HUES48 (cell line): ENCODE results near the gene TKTL1.

Experiments
- H3K27ac ChIP-seq: one replicate; pipeline ENCODE4 v1.7.0; 2013; ENCODE audit warnings: low read depth, low read length, inconsistent platforms
- H3K27me3 ChIP-seq: 2 replicates; pipeline ENCODE4 v1.6.1; 2013; ENCODE audit warnings: mild to moderate bottlenecking, low read length; ENCODE audit not compliant: control insufficient read depth, insufficient read depth
- H3K36me3 ChIP-seq: 2 replicates; pipeline ENCODE4 v1.6.1; 2013; ENCODE audit warnings: low read length; ENCODE audit not compliant: control insufficient read depth, insufficient read depth
- H3K4me1 ChIP-seq: 2 replicates; pipeline ENCODE4 v1.6.1; 2013; ENCODE audit warnings: mild to moderate bottlenecking, low read length; ENCODE audit not compliant: control insufficient read depth, insufficient read depth
- H3K4me3 ChIP-seq: 2 replicates; pipeline ENCODE4 v1.5.1; 2013; ENCODE audit warnings: mild to moderate bottlenecking, low read depth, low read length
- H3K9ac ChIP-seq: 2 replicates; pipeline ENCODE4 v1.6.1; 2013; ENCODE audit warnings: mild to moderate bottlenecking, low read depth, low read length, moderate library complexity
- H3K9me3 ChIP-seq: 2 replicates; pipeline ENCODE4 v1.6.1; 2013; ENCODE audit warnings: low read length; ENCODE audit not compliant: control insufficient read depth, insufficient read depth

TKTL1 gene

GRCh38 chrX:154310616-154311536 is 15.3 kb downstream of the TKTL1 start:
- Histone ChIP-seq H3K9me3 (peaks cover 62% of the 10 kb centered on the region; the same call in 1 of the 2 replicates), H3K27ac (no peak overlapping the region), H3K27me3 (no peaks in the 10 kb centered on the region)

GRCh38 chrX:154312116-154312515 is 16.5 kb downstream of the TKTL1 start:
- Histone ChIP-seq H3K4me3 (no peak overlapping the region), H3K36me3 (no peaks in the 10 kb centered on the region), H3K4me1 (no peaks in the 10 kb centered on the region), H3K9ac (no peak overlapping the region), H3K9me3 (peaks cover 53% of the 10 kb centered on the region; the same call in 1 of the 2 replicates), H3K27ac (no peak overlapping the region), H3K27me3 (no peaks in the 10 kb centered on the region)

More at GRCh38 chrX:154310616-154311536, 15.3 kb downstream of the TKTL1 start:
- H3K36me3 ChIP-seq, result no peaks in the 10 kb centered on the region
- no peak overlapping the region for H3K9ac ChIP-seq
- H3K4me3 ChIP-seq, result no peak overlapping the region
- no peaks in the 10 kb centered on the region for H3K4me1 ChIP-seq

GRCh38 chrX:154313147-154313546 is 17.6 kb downstream of the TKTL1 start:
- H3K27me3 ChIP-seq, result no peaks in the 10 kb centered on the region

GRCh38 chrX:154315416-154315815 is 19.8 kb downstream of the TKTL1 start:
- Histone ChIP-seq H3K27ac (no peak overlapping the region), H3K9ac (no peak overlapping the region), H3K4me1 (no peaks in the 10 kb centered on the region), H3K36me3 (no peaks in the 10 kb centered on the region), H3K9me3 (peaks cover 56% of the 10 kb centered on the region), H3K27me3 (no peaks in the 10 kb centered on the region), H3K4me3 (no peak overlapping the region)

More at GRCh38 chrX:154313147-154313546, 17.6 kb downstream of the TKTL1 start:
- Histone ChIP-seq H3K9me3 (peaks cover 53% of the 10 kb centered on the region), H3K27ac (no peak overlapping the region), H3K9ac (no peak overlapping the region), H3K4me3 (no peak overlapping the region), H3K36me3 (no peaks in the 10 kb centered on the region), H3K4me1 (no peaks in the 10 kb centered on the region)

GRCh38 chrX:154317391-154317995 is 21.9 kb downstream of the TKTL1 start:
- H3K27ac ChIP-seq, result no peak overlapping the region
- no peaks in the 10 kb centered on the region for H3K4me1 ChIP-seq
- no peak overlapping the region for H3K9ac ChIP-seq
- no peaks in the 10 kb centered on the region for H3K27me3 ChIP-seq
- no peak overlapping the region for H3K4me3 ChIP-seq
- H3K9me3 ChIP-seq, result peaks cover 41% of the 10 kb centered on the region
- H3K36me3 ChIP-seq, result no peaks in the 10 kb centered on the region

GRCh38 chrX:154320406-154320805 is 24.8 kb downstream of the TKTL1 start:
- no peak overlapping the region for H3K4me3 ChIP-seq
- no peaks in the 10 kb centered on the region for H3K4me1 ChIP-seq
- H3K27ac ChIP-seq, result no peak overlapping the region
- no peaks in the 10 kb centered on the region for H3K27me3 ChIP-seq
- H3K36me3 ChIP-seq, result no peaks in the 10 kb centered on the region
- peaks cover 38% of the 10 kb centered on the region for H3K9me3 ChIP-seq
- H3K9ac ChIP-seq, result no peak overlapping the region

GRCh38 chrX:154321152-154321551 is 25.6 kb downstream of the TKTL1 start:
- Histone ChIP-seq H3K4me3 (no peak overlapping the region), H3K9ac (no peak overlapping the region), H3K4me1 (no peaks in the 10 kb centered on the region), H3K27me3 (no peaks in the 10 kb centered on the region), H3K36me3 (no peaks in the 10 kb centered on the region), H3K9me3 (peaks cover 34% of the 10 kb centered on the region), H3K27ac (no peak overlapping the region)

GRCh38 chrX:154321594-154321993 is 26.0 kb downstream of the TKTL1 start:
- Histone ChIP-seq H3K4me3 (no peak overlapping the region), H3K36me3 (no peaks in the 10 kb centered on the region), H3K4me1 (no peaks in the 10 kb centered on the region), H3K9ac (no peak overlapping the region), H3K27me3 (no peaks in the 10 kb centered on the region), H3K9me3 (peaks cover 36% of the 10 kb centered on the region), H3K27ac (no peak overlapping the region)

GRCh38 chrX:154322890-154323289 is 27.3 kb downstream of the TKTL1 start:
- Histone ChIP-seq H3K36me3 (no peaks in the 10 kb centered on the region), H3K27me3 (no peaks in the 10 kb centered on the region), H3K4me3 (no peak overlapping the region), H3K9me3 (peaks cover 39% of the 10 kb centered on the region; the same call in 1 of the 2 replicates), H3K4me1 (no peaks in the 10 kb centered on the region), H3K9ac (no peak overlapping the region), H3K27ac (no peak overlapping the region)

- H3K9ac ChIP-seq, result no peak overlapping the region
Measured at GRCh38 chrX:154323537-154323936, 27.9 kb downstream of the TKTL1 start.

GRCh38 chrX:154325541-154325940 is 29.9 kb downstream of the TKTL1 start:
- Histone ChIP-seq H3K9ac (no peak overlapping the region), H3K4me3 (no peak overlapping the region), H3K9me3 (peaks cover 30% of the 10 kb centered on the region; the same call in 1 of the 2 replicates), H3K36me3 (no peaks in the 10 kb centered on the region), H3K27ac (no peak overlapping the region), H3K4me1 (no peaks in the 10 kb centered on the region), H3K27me3 (no peaks in the 10 kb centered on the region)

More at GRCh38 chrX:154323537-154323936, 27.9 kb downstream of the TKTL1 start:
- Histone ChIP-seq H3K36me3 (no peaks in the 10 kb centered on the region), H3K27ac (no peak overlapping the region), H3K4me1 (no peaks in the 10 kb centered on the region), H3K9me3 (peaks cover 38% of the 10 kb centered on the region; the same call in 1 of the 2 replicates), H3K4me3 (no peak overlapping the region), H3K27me3 (no peaks in the 10 kb centered on the region)
